ENCODE results near the gene TMEM187.

- TF ChIP-seq, protein P1, sequence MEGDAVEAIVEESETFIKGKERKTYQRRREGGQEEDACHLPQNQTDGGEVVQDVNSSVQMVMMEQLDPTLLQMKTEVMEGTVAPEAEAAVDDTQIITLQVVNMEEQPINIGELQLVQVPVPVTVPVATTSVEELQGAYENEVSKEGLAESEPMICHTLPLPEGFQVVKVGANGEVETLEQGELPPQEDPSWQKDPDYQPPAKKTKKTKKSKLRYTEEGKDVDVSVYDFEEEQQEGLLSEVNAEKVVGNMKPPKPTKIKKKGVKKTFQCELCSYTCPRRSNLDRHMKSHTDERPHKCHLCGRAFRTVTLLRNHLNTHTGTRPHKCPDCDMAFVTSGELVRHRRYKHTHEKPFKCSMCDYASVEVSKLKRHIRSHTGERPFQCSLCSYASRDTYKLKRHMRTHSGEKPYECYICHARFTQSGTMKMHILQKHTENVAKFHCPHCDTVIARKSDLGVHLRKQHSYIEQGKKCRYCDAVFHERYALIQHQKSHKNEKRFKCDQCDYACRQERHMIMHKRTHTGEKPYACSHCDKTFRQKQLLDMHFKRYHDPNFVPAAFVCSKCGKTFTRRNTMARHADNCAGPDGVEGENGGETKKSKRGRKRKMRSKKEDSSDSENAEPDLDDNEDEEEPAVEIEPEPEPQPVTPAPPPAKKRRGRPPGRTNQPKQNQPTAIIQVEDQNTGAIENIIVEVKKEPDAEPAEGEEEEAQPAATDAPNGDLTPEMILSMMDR (IDR thresholded peaks at IDR 0.05; ENCODE audit: insufficient read depth, low read length), result no peak
- TF ChIP-seq REST (IDR thresholded peaks at IDR 0.05; ENCODE audit: insufficient replicate concordance, low read depth) (no peak), POLR2AphosphoS5 (IDR thresholded peaks at IDR 0.05; ENCODE audit: low read depth) (no peak), GABPA (IDR thresholded peaks at IDR 0.05; ENCODE audit: low read depth) (no peak)
Measured at GRCh38 chrX:153945956-153946943, 26.3 kb upstream of the TMEM187 start.

Measured in HL-60 (cell line).